ENCODE measurements around the gene FERMT2. TPM values are rescaled to one million over a fixed set of nuclear protein-coding genes. Genes with fewer than 3 reads are reported as not detected.

Gene FERMT2
- total and polyA plus RNA-seq, 9 of the 15 experiments (the other 6 are each of a cell fraction or from before 2014, with no cell fraction given): 0.10 to 1.3 (median 0.40) TPM

DNA sequence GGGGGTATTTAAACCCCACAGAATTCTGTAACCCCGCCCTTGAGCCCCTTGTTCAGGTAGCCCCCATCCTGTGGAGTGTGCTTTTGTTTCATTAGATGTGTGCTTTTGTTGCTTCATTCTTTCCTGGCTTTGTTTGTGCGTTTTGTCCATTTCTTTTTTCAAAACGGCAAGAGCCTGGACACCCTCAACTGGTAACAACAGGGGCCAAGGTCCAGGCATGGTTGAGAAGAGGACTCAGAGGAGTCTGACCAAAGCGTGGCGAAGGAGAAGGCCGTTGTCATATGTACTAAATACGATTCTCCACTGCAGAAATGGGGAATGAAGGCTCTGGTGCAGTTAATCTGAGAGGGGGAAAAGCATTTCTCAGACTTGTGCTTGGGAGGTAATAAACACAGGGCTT is 113.4 kb downstream of the FERMT2 start (continued):
- no peak for TF ChIP-seq ATF6 (CRISPR knock-in tag; IDR thresholded peaks at IDR 0.05)

DNA sequence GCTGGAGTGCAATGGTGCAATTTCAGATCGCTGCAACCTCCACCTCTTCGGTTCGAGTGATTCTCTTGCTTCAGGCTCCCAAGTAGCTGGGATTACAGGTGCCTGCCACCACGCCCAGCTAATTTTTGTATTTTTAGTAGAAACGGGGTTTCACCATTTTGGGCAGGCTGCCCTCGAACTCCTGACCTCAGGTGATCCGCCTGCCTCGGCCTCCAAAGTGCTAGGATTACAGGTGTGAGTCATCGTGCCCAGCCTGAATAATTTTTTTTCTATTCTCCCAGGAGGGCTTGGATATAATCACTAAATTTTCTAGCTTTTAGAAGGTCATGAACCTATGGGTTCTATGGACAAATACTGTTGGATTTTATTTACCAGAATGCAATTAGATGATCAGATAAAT is 114.8 kb downstream of the FERMT2 start:
- ChIA-PET CTCF (ENCODE audit: low intra/inter-chr PET ratio) (no interaction called here), POLR2A (no interaction called here)
- no peak overlapping the region for H3K27ac ChIP-seq (ENCODE audit: extremely low read depth, low read depth, low read length)
- no peak for DNase-seq (ENCODE audit: extremely low read depth in 1 of 4, low spot score in 3 of 4)
- TF ChIP-seq CTCF (IDR thresholded peaks at IDR 0.05 in 2 of 3, conservative IDR thresholded peaks at IDR 0.05 in 1 of 3; ENCODE audit: insufficient read depth in 2 of 3, low read depth in 1 of 3, low read length in 3 of 3) (no peak), ZNF280A (IDR thresholded peaks at IDR 0.05; ENCODE audit: low read depth, partially characterized antibody) (no peak), TRIM28 (IDR thresholded peaks at IDR 0.05) (no peak), STAT5A (IDR thresholded peaks at IDR 0.05; ENCODE audit: borderline replicate concordance, low read length) (no peak), PURB (CRISPR knock-in tag; IDR thresholded peaks at IDR 0.05; ENCODE audit: low read depth) (no peak), POU5F1 (IDR thresholded peaks at IDR 0.05; ENCODE audit: borderline replicate concordance, low read depth, low read length, partially characterized antibody) (no peak)
- TF ChIP-seq, protein P1, sequence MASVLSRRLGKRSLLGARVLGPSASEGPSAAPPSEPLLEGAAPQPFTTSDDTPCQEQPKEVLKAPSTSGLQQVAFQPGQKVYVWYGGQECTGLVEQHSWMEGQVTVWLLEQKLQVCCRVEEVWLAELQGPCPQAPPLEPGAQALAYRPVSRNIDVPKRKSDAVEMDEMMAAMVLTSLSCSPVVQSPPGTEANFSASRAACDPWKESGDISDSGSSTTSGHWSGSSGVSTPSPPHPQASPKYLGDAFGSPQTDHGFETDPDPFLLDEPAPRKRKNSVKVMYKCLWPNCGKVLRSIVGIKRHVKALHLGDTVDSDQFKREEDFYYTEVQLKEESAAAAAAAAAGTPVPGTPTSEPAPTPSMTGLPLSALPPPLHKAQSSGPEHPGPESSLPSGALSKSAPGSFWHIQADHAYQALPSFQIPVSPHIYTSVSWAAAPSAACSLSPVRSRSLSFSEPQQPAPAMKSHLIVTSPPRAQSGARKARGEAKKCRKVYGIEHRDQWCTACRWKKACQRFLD (CRISPR knock-in tag; IDR thresholded peaks at IDR 0.05): no peak
- no peaks in the 10 kb centered on the region for H3K9me3 ChIP-seq (replicated peaks; ENCODE audit: control insufficient read depth, insufficient read depth, low read depth, low read length)
- H4K20me1 ChIP-seq (replicated peaks; ENCODE audit: control insufficient read depth, insufficient read depth, low read length): no peaks in the 10 kb centered on the region
- no peaks in the 10 kb centered on the region; a peak in 2 of 5 replicates for H3K4me1 ChIP-seq (replicated peaks in 1 of 2; ENCODE audit: control insufficient read depth in 2 of 2, insufficient read depth in 2 of 2, low read length in 2 of 2)
- intact Hi-C loops (cut with micrococcal nuclease): no loop called here
- ATAC-seq: no peak
- no peaks in the 10 kb centered on the region for H3K36me3 ChIP-seq (ENCODE audit: control insufficient read depth, insufficient read depth, low read length)
- no peak overlapping the region for H3K4me2 ChIP-seq (ENCODE audit: insufficient read depth, low read length)
- no peak overlapping the region for H3K9ac ChIP-seq (ENCODE audit: insufficient read depth in 1 of 2, low read depth in 2 of 2, low read length in 2 of 2)
- no peak for FAIRE-seq
- 24% methylated on average over 9 of the region's 9 CpGs for WGBS (ENCODE audit: insufficient coverage, low coverage, missing lambda C conversion rate)
- H3K79me2 ChIP-seq (ENCODE audit: control insufficient read depth, insufficient read depth, low read length): no peaks in the 10 kb centered on the region
- no peaks in the 10 kb centered on the region; a peak in 1 of 5 replicates for H3K27me3 ChIP-seq (ENCODE audit: control insufficient read depth in 2 of 2, insufficient read depth in 2 of 2, low read length in 2 of 2)
- in situ Hi-C loops (cut with MboI): loop anchor here (25.0 kb wide), 1 partner anchor 549 kb away; no protein-coding TSS in a partner anchor
- H3K4me3 ChIP-seq: no peak overlapping the region
- no peaks in the 10 kb centered on the region for H3K9me1 ChIP-seq (ENCODE audit: control insufficient read depth, insufficient read depth, low read length)
- H2AFZ ChIP-seq (ENCODE audit: low read depth, low read length): no peak overlapping the region
- no TSS peak for BruUV-seq (replicated peaks)

Measured in K562 (cell line).